Suppressor macrophage treated with lipopolysaccharide for 1 hour (primary cell): Measurements from ENCODE around the gene STEAP1B.
A peak's percentile ranks its signal among the peaks of the same experiment; 100 is the strongest.
"Not testable (repeated sequence)": the region's sequence is repeated elsewhere in the genome, so short reads cannot be mapped to it uniquely, and the experiment has no call there.

ENCODE experiments used
- DNase-seq, 3 donors: peaks; one replicate each; pipeline ENCODE4 v3.0.0-alpha.2; 2020 to 2022

Gene STEAP1B

GRCh38 chr7:22499888-22500689 is at the start of gene STEAP1B:
STEAP1B (minus strand) TSS chr7:22500188; CDS start chr7:22494855, 5,333 bp downstream.
- DNase-seq: peak; percentile 90 to 94 (median 94)

DNA sequence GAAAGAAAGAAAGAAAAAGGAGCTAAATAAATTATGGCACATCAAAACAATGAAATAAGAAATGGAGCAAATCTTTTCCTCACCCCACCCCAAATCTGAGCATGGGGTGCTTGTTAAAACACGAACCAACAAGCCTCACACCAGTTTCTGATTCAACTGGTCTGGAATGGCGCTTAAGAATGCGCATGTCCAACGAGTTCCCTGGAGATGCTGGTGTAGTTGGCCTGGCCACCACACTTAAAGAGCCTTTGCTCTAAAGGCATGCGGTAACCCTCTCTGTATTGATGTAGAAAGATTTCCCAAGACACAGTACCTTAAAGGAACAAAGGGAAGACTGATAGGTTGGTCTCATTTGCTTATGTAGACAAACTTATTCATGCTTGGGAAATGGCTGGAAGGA is 49.1 kb upstream of the STEAP1B start:
- DNase-seq: no peak

DNA sequence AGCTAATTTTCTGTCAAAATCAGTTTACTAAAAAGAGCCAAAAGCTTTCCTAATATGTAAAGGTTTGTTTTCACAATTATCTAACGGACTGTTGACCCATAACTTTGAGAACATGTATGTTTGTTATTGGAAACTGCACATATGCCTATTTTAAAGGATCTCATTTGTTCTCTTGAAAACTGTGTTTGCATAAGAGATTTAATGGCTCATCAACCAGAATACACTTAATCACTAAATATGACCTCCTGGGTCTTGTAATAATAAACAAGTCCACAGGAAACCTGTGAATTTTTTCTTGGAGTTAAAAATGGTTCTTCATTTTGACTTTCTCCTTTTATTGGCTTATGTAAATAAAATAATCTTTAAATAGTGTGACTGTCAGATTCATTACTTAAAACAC is 48.3 kb upstream of the STEAP1B start:
- no peak for DNase-seq

DNA sequence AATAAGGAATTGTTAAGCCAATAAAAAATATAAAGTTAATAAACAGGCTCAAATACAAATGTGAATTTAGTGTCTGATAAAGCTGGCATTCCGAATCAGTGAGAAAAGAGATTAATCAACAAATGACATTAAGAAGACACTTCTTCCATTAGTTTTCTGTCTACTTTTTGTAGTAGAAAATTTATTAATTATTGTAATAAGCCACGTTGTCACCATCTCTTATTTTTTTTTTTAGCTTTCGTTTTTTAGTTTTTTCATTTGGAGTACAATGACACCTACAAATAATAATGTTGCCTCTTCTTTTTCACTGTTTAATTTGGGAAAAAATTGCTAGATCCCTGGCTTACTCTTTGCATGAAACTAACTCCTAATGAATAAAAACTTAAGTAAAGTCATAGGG is 46.8 kb upstream of the STEAP1B start:
- DNase-seq: no peak

DNA sequence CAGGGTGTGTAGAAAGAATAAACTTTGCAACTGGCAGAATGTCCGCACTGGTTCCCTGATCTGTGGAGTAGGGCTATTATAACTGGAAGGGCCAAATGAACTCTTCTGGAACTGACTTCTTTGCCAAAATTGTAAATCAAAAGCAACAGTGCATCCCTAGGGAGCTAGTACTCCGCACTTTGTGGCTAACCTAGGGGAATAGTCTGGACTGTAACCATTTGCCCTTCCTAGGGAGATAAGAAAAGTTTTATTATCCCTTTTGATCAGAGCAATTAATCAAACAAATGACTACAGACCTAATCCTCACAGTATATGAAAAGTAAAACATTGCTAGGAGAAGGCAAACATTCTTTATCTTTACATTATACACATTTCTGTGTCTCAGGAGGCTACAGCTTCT is 45.5 kb upstream of the STEAP1B start:
- no peak for DNase-seq

DNA sequence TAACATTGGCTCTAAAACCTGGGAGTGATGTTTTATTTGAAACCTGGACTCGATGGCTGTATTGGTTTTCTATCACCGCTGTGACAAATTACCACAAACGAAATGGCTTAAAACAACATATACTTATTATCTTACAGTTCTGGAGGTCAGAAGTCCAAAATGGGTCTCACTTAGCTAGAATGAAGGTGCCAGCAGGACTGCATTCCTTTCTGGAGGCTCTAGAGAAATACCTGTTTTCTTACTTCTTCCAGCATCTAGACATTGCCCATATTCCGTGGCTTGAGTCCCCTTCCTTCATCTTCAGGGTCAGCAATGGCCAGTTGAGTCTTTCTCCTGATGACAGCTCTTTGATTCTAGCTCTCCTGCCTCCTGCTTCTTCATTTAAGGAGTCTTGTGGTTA is 44.3 kb upstream of the STEAP1B start:
- no peak for DNase-seq

- DNase-seq: peak in 1 of 3 donors; percentile 13
Measured at GRCh38 chr7:22543169-22543568, 43.2 kb upstream of the STEAP1B start.

GRCh38 chr7:22542669-22543068 is 42.7 kb upstream of the STEAP1B start:
- DNase-seq: no peak

- peak in 2 of 3 donors; percentile 13 to 53 for DNase-seq
Measured at GRCh38 chr7:22542254-22542653, 42.3 kb upstream of the STEAP1B start.

- DNase-seq: peak in 1 of 3 donors; percentile 10
Measured at GRCh38 chr7:22541789-22542188, 41.8 kb upstream of the STEAP1B start.

- DNase-seq: not testable (repeated sequence)
Measured at GRCh38 chr7:22528537-22528936, 28.5 kb upstream of the STEAP1B start.

DNA sequence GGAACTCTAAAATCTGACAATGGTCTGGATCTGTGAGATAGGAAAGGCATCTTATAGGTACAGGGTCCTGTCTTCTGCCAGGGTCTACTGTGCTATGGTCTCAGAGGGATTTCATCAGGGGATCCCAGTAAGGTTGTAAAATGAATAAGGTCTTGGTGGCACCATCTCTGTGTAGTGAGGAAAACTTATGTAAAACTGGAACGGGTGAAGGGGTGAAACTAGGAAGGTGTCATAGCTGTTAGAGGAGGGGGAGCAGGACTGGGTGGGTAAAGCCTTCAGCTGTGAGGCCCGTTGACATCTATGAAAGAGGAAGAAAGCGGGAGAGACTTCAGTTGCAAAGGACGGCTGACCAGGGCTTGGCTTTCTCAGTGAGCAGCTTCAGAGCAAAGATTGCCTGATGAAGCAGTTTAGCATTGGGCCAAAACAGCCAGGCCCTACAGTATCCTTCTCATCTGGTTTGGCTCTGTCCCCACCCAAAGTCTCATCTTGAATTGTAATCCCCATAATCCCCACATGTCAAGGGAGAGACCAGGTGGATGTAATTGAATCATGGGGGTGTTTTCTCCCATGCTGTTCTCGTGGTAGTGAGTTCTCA is 24.5 kb upstream of the STEAP1B start:
- not testable (repeated sequence) for DNase-seq

GRCh38 chr7:22523478-22524352 is 23.7 kb upstream of the STEAP1B start:
- peak; percentile 58 to 73 (median 70) for DNase-seq

DNA sequence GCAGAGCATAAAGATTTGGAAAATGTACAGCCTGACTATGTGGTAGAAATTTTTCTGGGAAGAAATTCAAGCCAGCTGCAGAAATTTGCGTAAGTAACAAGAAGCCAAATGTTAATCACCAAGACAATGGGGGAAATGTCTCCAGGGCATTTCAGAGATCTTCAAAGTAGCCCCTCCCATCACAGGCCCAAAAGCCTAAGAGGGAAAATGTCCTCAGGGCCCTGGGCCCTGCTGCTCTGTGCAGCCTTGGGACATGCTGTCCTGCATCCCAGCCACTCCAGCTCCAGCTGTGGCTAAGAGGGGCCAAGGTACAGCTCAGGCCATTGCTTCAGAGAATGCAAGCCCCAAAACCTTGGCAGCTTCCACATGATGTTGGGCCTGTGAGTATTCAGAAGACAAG is 19.6 kb upstream of the STEAP1B start:
- not testable (repeated sequence) for DNase-seq

DNA sequence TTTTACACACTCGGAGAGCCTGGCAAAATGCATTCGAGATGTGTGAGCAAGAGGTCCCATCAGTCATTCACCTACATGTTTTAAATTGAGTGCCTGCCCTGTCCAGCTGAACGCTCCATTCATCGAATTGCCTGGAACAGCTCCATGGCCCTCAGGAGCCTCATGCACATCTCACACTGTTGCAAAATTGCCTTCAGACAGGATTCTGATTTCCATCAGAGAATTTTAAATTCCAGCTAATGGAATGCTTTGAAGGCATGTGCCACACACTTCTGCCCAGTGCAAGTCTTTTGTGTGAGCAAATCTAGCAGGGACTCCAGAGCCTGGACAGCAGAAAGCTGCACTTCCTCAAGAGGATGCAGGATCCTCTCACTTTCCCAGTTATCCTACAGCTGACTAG is 17.0 kb upstream of the STEAP1B start:
- DNase-seq: not testable (repeated sequence)

- DNase-seq: not testable (repeated sequence)
Measured at GRCh38 chr7:22514963-22515362, 15.0 kb upstream of the STEAP1B start.

- DNase-seq: not testable (repeated sequence)
Measured at GRCh38 chr7:22507320-22507719, 7.3 kb upstream of the STEAP1B start.

- not testable (repeated sequence) for DNase-seq
Measured at GRCh38 chr7:22506316-22507020, 6.5 kb upstream of the STEAP1B start.

GRCh38 chr7:22504519-22504918 is 4.5 kb upstream of the STEAP1B start:
- DNase-seq: not testable (repeated sequence)

GRCh38 chr7:22502104-22502503 is 2.1 kb upstream of the STEAP1B start:
- DNase-seq: not testable (repeated sequence)

DNA sequence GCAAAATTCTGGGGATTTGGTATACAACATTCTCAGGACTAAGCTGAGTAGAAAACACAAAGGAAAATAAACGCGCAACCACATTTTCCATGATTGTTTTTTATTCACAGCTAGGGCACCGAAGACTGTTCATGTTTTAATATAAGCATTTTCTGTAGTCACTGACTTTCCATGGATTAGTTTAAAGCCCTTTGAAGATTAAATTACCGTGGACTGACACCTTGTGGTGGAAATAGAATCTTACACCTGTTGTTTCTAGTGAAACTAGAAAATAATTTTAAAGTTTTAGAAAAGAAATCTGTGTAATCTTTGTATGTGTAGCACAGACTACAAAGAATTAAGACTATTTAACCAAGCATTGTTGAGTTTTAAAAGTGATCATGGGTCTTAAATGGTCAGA is 1.3 kb upstream of the STEAP1B start:
- DNase-seq: peak; percentile 17 to 47 (median 47)

DNA sequence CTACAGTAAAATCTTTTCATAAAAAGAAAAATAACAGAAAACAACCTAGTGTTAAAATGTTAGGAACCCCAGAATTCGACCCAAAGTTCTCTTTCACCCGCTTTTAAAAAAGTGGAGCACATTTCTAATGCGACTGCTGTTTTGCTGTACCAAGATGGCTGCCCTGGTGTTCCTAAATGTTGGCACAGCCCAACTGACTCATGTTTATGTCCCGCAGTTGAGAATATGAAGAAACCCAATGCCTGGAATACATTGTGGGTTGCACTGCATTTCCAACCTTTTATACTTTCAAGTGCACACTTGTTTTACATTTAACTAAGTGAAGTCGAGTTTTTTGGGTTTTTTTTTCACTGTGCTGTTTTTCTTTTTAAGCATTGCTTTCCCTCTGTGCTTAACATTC is 944 bp downstream of the STEAP1B start:
- no peak for DNase-seq

- DNase-seq: peak; percentile 24 to 52 (median 45)
Measured at GRCh38 chr7:22496912-22497311, 3.1 kb downstream of the STEAP1B start.
